Measurements from ENCODE around the gene OR4D1. TPM values are rescaled to one million over a fixed set of nuclear protein-coding genes. Genes with fewer than 3 reads are reported as not detected.

OR4D1 gene
- total RNA-seq (2021; fragmentation: NEBNext Ultra II Directional; extraction: Animal tissue kit (Norgen Biotek cat#: 25700)) (0.32 and 0.33 TPM in 2 replicates), polyA plus RNA-seq (2011; rRNA removed) (0.39 and 0.44 TPM in 2 replicates), polyA minus RNA-seq (2011; rRNA and poly(A)+ RNA removed) (0.41 and 0.76 TPM in 2 replicates)
- polyA plus RNA-seq (2011; cell fraction: cytosol; rRNA removed) = 0.44 TPM
- polyA plus RNA-seq (2011; cell fraction: nucleus; rRNA removed) = 0.37 TPM
- 0.18 to 0.31 TPM (median 0.29 TPM) in 4 replicates for polyA plus RNA-seq (2012, experiment 1 of 2)
- 0.22 TPM for polyA plus RNA-seq (2012, experiment 2 of 2)
- 0.28 TPM for polyA plus RNA-seq (2013, experiment 1 of 2)
- 0.20 TPM for polyA plus RNA-seq (2013, experiment 2 of 2)
- polyA minus RNA-seq (2011; cell fraction: cytosol; rRNA and poly(A)+ RNA removed) = not detected
- polyA minus RNA-seq (2011; cell fraction: nucleus; rRNA and poly(A)+ RNA removed) = 0.40 TPM
- long read RNA-seq, experiment 1 = 0 reads
- long read RNA-seq, experiment 2 = 0 reads

- WGBS, 2 experiments (ENCODE audit: extremely low coverage in 1 of 2, insufficient coverage in 1 of 2, insufficient read length in 1 of 2, insufficient replicate concordance in 2 of 2, low coverage in 1 of 2, low lambda C conversion rate in 2 of 2, missing lambda C conversion rate in 1 of 2) = 90% methylated on average over 1 of the region's 1 CpG; no CpG with 5 or more reads in 1 of the 2 experiments
- Histone ChIP-seq H2BK15ac (ENCODE audit: low read length) (no peak within 1 kb of the TSS), H3K79me1 (ENCODE audit: low read depth, low read length) (no peaks in the 10 kb centered on the region), H3K14ac (ENCODE audit: insufficient read length) (no peak within 1 kb of the TSS), H3K23ac (ENCODE audit: insufficient read length) (no peak within 1 kb of the TSS), H2BK120ac (replicated peaks; ENCODE audit: low read depth, low read length) (no peak within 1 kb of the TSS), H3K79me2 (ENCODE audit: control insufficient read depth in 1 of 2, insufficient read depth in 2 of 2, low read length in 2 of 2) (no peaks in the 10 kb centered on the region), H3K4me2 (ENCODE audit: insufficient read depth in 1 of 2, low read depth in 2 of 2, low read length in 2 of 2) (no peak within 1 kb of the TSS), H2BK5ac (ENCODE audit: low read depth, low read length) (no peak within 1 kb of the TSS), H3K4ac (replicated peaks; ENCODE audit: insufficient read length, low read depth, low read length) (no peak within 1 kb of the TSS), H3K9ac (replicated peaks in 1 of 4; ENCODE audit: extremely low read depth in 1 of 4, low read depth in 3 of 4, low read length in 3 of 4) (no peak within 1 kb of the TSS), H4K5ac (ENCODE audit: insufficient read length, low read depth, low read length) (no peak within 1 kb of the TSS), H2BK20ac (ENCODE audit: low read length) (no peak within 1 kb of the TSS), H3K9me3 (ENCODE audit: insufficient read depth in 2 of 2, low read depth in 1 of 2, low read length in 1 of 2) (peaks cover 8 to 12% of the 10 kb centered on the region in 2 experiments; a peak in 3 of 4 replicates), H3K4me1 (replicated peaks in 1 of 4; ENCODE audit: control insufficient read depth in 3 of 4, insufficient read depth in 4 of 4, low read length in 3 of 4) (no peaks in the 10 kb centered on the region; a peak in 1 of 7 replicates), H4K8ac (ENCODE audit: extremely low read depth, insufficient read depth, low read length) (no peak within 1 kb of the TSS), H4K91ac (replicated peaks; ENCODE audit: insufficient read length, low read length) (no peak within 1 kb of the TSS), H2AFZ (ENCODE audit: low read length) (no peak within 1 kb of the TSS), H3K23me2 (ENCODE audit: low read depth, low read length) (no peaks in the 10 kb centered on the region; the same call in 1 of the 2 replicates), H4K20me1 (replicated peaks in 1 of 2; ENCODE audit: control insufficient read depth in 1 of 2, insufficient read depth in 2 of 2, low read length in 2 of 2) (no peaks in the 10 kb centered on the region), H3K18ac (ENCODE audit: extremely low read depth, low read length) (no peak within 1 kb of the TSS), H3K56ac (replicated peaks; ENCODE audit: insufficient read length, low read depth, low read length) (no peak within 1 kb of the TSS), H3K4me3 (ENCODE audit: extremely low read depth in 1 of 4, insufficient read depth in 2 of 4, low read depth in 3 of 4, low read length in 4 of 4) (no peak within 1 kb of the TSS), H2BK12ac (ENCODE audit: low read depth, low read length) (no peak within 1 kb of the TSS), H3K36me3 (ENCODE audit: control insufficient read depth in 2 of 4, insufficient read depth in 4 of 4, low read length in 3 of 4) (no peaks in the 10 kb centered on the region), H2AK5ac (ENCODE audit: low read depth, low read length) (no peak within 1 kb of the TSS), H3K27me3 (replicated peaks in 1 of 4; ENCODE audit: control insufficient read depth in 3 of 4, extremely low read depth in 1 of 4, insufficient read depth in 3 of 4, low read length in 3 of 4) (no peaks in the 10 kb centered on the region; a peak in 1 of 7 replicates), H3K27ac (ENCODE audit: low read depth, low read length) (no peak within 1 kb of the TSS)
- FAIRE-seq = no peak
- CTCF ChIA-PET (ENCODE audit: partially characterized antibody) = interaction anchor here (1.0 kb wide), 1 partner anchor 314 kb away, joined by 3 read pairs; no protein-coding TSS in a partner anchor
- no peak for DNase-seq (ENCODE audit: low read depth in 1 of 2, low spot score in 2 of 2)
- POLR2A ChIA-PET (ENCODE audit: partially characterized antibody) = no interaction called here
- TF ChIP-seq JUND (IDR thresholded peaks at IDR 0.05; ENCODE audit: low read length) (no peak), EP300 (IDR thresholded peaks at IDR 0.05; ENCODE audit: borderline replicate concordance in 1 of 2, low read depth in 2 of 2, low read length in 2 of 2) (no peak), CBX5 (IDR thresholded peaks at IDR 0.05; ENCODE audit: low read depth, low read length) (no peak), CTBP2 (IDR thresholded peaks at IDR 0.05; ENCODE audit: borderline replicate concordance, insufficient read depth, insufficient read length, low read length) (no peak), GABPA (IDR thresholded peaks at IDR 0.05; ENCODE audit: borderline replicate concordance, insufficient read depth, low read length) (no peak), NANOG (IDR thresholded peaks at IDR 0.05; ENCODE audit: insufficient read depth, low read depth, low read length, poor library complexity, severe bottlenecking) (no peak), KDM1A (IDR thresholded peaks at IDR 0.05; ENCODE audit: borderline replicate concordance, low read length) (no peak), TAF7 (optimal IDR thresholded peaks at IDR 0.05; ENCODE audit: borderline replicate concordance, low read depth, low read length) (no peak), BCL11A (IDR thresholded peaks at IDR 0.05; ENCODE audit: low read depth in 2 of 2, low read length in 2 of 2) (no peak), TAF1 (IDR thresholded peaks at IDR 0.05; ENCODE audit: low read depth, low read length) (no peak), JUN (IDR thresholded peaks at IDR 0.05; ENCODE audit: low read depth, low read length) (no peak), BACH1 (IDR thresholded peaks at IDR 0.05; ENCODE audit: low read length) (no peak)
Measured at GRCh38 chr17:58147930-58148434, at the start of gene OR4D1. OR4D1 (plus strand) TSS chr17:58148384; CDS start chr17:58155154, 6,770 bp downstream.

Measured in H1 (cell line).